GM23338 (cell line): ENCODE measurements around the gene PCYT2. TPM values are rescaled to one million over a fixed set of nuclear protein-coding genes. Genes with fewer than 3 reads are reported as not detected.

Experiments
- ATAC-seq: fragments of 200-7000 bp; cut with Tn5 transposase; 3 replicates; pipeline ENCODE4 v1.9.1; 2020
- DNase-seq: peaks from one replicate; pipeline ENCODE4 v3.0.0-alpha.2; 2015; ENCODE audit warnings: low spot score
- H2AFZ ChIP-seq: fragments of 200-600 bp; sonication (generic); 2 replicates; pipeline ENCODE4 v1.8.0; 2016; ENCODE audit warnings: antibody characterized with exemption, mild to moderate bottlenecking, moderate library complexity
- H3F3A ChIP-seq: fragments of 200-600 bp; sonication (generic); replicated peaks from 2 replicates; pipeline ENCODE4 v1.8.0; 2017; ENCODE audit warnings: antibody characterized with exemption, mixed run types, low read depth
- H3K27ac ChIP-seq: fragments of 200-600 bp; sonication (generic); 2 replicates; pipeline ENCODE4 v1.6.1; 2016; ENCODE audit warnings: low read depth
- H3K27me3 ChIP-seq: fragments of 200-600 bp; sonication (generic); 2 replicates; pipeline ENCODE4 v1.8.0; 2016; ENCODE audit warnings: mild to moderate bottlenecking, mixed run types, moderate library complexity; ENCODE audit not compliant: insufficient read depth
- H3K36me3 ChIP-seq: fragments of 200-600 bp; sonication (generic); 2 replicates; pipeline ENCODE4 v1.8.0; 2016; ENCODE audit warnings: mild to moderate bottlenecking; ENCODE audit not compliant: insufficient read depth
- H3K4me1 ChIP-seq: fragments of 200-600 bp; sonication (generic); 2 replicates; pipeline ENCODE4 v1.8.0; 2016; ENCODE audit warnings: mild to moderate bottlenecking, moderate library complexity; ENCODE audit not compliant: insufficient read depth
- H3K4me2 ChIP-seq: fragments of 200-600 bp; sonication (generic); 2 replicates; pipeline ENCODE4 v1.7.1; 2017; ENCODE audit warnings: mixed run types
- H3K4me3 ChIP-seq: fragments of 200-600 bp; sonication (generic); 2 replicates; pipeline ENCODE4 v1.6.1; 2016; ENCODE audit warnings: mixed run types
- H3K79me2 ChIP-seq: fragments of 200-600 bp; sonication (generic); replicated peaks from 2 replicates; pipeline ENCODE4 v1.8.0; 2017; ENCODE audit warnings: mild to moderate bottlenecking; ENCODE audit not compliant: insufficient read depth
- H3K9me2 ChIP-seq: fragments of 200-600 bp; sonication (generic); 2 replicates; pipeline ENCODE4 v1.8.0; 2017; ENCODE audit not compliant: insufficient read depth
- H4K20me1 ChIP-seq: fragments of 200-600 bp; sonication (generic); replicated peaks from 2 replicates; pipeline ENCODE4 v1.8.0; 2017; ENCODE audit warnings: mild to moderate bottlenecking; ENCODE audit not compliant: insufficient read depth
- H3K27ac Mint-ChIP-seq: 2 replicates; pipeline ENCODE4 v1.8.0; 2020; ENCODE audit warnings: inconsistent platforms, mild to moderate bottlenecking, moderate library complexity, mixed read lengths
- H3K27me3 Mint-ChIP-seq: 3 replicates; pipeline ENCODE4 v1.8.0; 2022; ENCODE audit warnings: low read depth, mild to moderate bottlenecking, moderate library complexity, mixed read lengths, inconsistent platforms; ENCODE audit not compliant: insufficient read depth, poor library complexity
- H3K36me3 Mint-ChIP-seq: 3 replicates; pipeline ENCODE4 v1.8.0; 2021; ENCODE audit warnings: low read depth, mild to moderate bottlenecking, inconsistent platforms, moderate library complexity, mixed read lengths
- H3K4me1 Mint-ChIP-seq: 3 replicates; pipeline ENCODE4 v1.8.0; 2020; ENCODE audit warnings: mild to moderate bottlenecking, inconsistent platforms, mixed read lengths
- H3K4me3 Mint-ChIP-seq: 3 replicates; pipeline ENCODE4 v1.8.0; 2021; ENCODE audit warnings: moderate library complexity, mild to moderate bottlenecking, inconsistent platforms, mixed read lengths
- H3K9me3 Mint-ChIP-seq: 3 replicates; pipeline ENCODE4 v1.8.0; 2020; ENCODE audit warnings: moderate library complexity, mild to moderate bottlenecking, inconsistent platforms, mixed read lengths
- CREB1 ChIP-seq: fragments of 250-450 bp; sonication (Bioruptor Pico); IDR thresholded peaks from 2 replicates; pipeline ENCODE4 v1.5.0; 2020; ENCODE audit warnings: low read depth, mild to moderate bottlenecking, moderate library complexity
- EZH2 ChIP-seq: fragments of 200-600 bp; sonication (generic); IDR thresholded peaks from one replicate; pipeline ENCODE4 v1.8.0; 2017; ENCODE audit warnings: antibody characterized with exemption, mild to moderate bottlenecking, low read depth; ENCODE audit not compliant: unreplicated experiment
- EZH2phosphoT487 ChIP-seq: fragments of 200-600 bp; sonication (generic); IDR thresholded peaks from one replicate; pipeline ENCODE4 v1.8.1; 2018; ENCODE audit warnings: antibody characterized with exemption; ENCODE audit not compliant: unreplicated experiment
- JUNB ChIP-seq: IDR thresholded peaks from one replicate; pipeline ENCODE4 v1.6.1; 2016; ENCODE audit warnings: antibody characterized with exemption; ENCODE audit not compliant: unreplicated experiment
- NANOG ChIP-seq: IDR thresholded peaks from 2 replicates; pipeline ENCODE4 v1.6.1; 2016; ENCODE audit warnings: antibody characterized with exemption, borderline replicate concordance
- POLR2AphosphoS5 ChIP-seq: IDR thresholded peaks from 2 replicates; pipeline ENCODE4 v1.6.1; 2016; ENCODE audit warnings: antibody characterized with exemption, low read depth
- STAT1 ChIP-seq: IDR thresholded peaks from one replicate; pipeline ENCODE4 v1.6.1; 2016; ENCODE audit warnings: antibody characterized with exemption; ENCODE audit not compliant: unreplicated experiment
- ZNF114 ChIP-seq: fragments of 250-450 bp; sonication (Bioruptor Pico); IDR thresholded peaks from 2 replicates; pipeline ENCODE4 v1.5.0; 2020; ENCODE audit warnings: mild to moderate bottlenecking, moderate library complexity
- ZNF331 ChIP-seq: fragments of 250-450 bp; sonication (Bioruptor Pico); IDR thresholded peaks from 2 replicates; pipeline ENCODE4 v1.5.0; 2020; ENCODE audit warnings: low read depth, mild to moderate bottlenecking, moderate library complexity
- polyA plus RNA-seq: library from polyadenylated mRNA; unstranded; fragments of >200 nt; fragmentation: Nextera tagmentation; extraction: Ambion mirVana; gene quantifications from 2 replicates; pipeline ENCODE4 v1.2.1, GENCODE V29; 2016
- total RNA-seq: library from RNA; depleted of rRNA; stranded (reverse); fragments of >200 nt; shearing (Covaris generic); gene quantifications from 2 replicates; pipeline ENCODE4 v1.2.3, GENCODE V29; 2014
- TF ChIP-seq, protein P1 (sequence below): IDR thresholded peaks from 2 replicates; pipeline ENCODE4 v1.6.1; 2016; ENCODE audit warnings: antibody characterized with exemption
- TF ChIP-seq, protein P2 (sequence below): IDR thresholded peaks from one replicate; pipeline ENCODE4 v1.6.1; 2018; ENCODE audit warnings: antibody characterized with exemption; ENCODE audit not compliant: unreplicated experiment
- TF ChIP-seq, protein P3 (sequence below): fragments of 250-450 bp; sonication (Bioruptor Pico); IDR thresholded peaks from 2 replicates; pipeline ENCODE4 v1.5.0; 2020; ENCODE audit warnings: mild to moderate bottlenecking, moderate library complexity
- TF ChIP-seq, protein P4 (sequence below), 2 experiments: fragments of 200-600 bp in 1 of 2; sonication (generic) in 1 of 2; conservative IDR thresholded peaks; 2 replicates each; pipeline versions ENCODE4 v1.5.1 to v1.6.1; 2016 to 2017; ENCODE audit warnings: antibody characterized with exemption in 2 of 2, low read depth in 2 of 2, mild to moderate bottlenecking in 2 of 2, moderate library complexity in 1 of 2

The PCYT2 gene
- total and polyA plus RNA-seq, 2 experiments from 2014 or later: 51.6 to 82.9 TPM

DNA sequence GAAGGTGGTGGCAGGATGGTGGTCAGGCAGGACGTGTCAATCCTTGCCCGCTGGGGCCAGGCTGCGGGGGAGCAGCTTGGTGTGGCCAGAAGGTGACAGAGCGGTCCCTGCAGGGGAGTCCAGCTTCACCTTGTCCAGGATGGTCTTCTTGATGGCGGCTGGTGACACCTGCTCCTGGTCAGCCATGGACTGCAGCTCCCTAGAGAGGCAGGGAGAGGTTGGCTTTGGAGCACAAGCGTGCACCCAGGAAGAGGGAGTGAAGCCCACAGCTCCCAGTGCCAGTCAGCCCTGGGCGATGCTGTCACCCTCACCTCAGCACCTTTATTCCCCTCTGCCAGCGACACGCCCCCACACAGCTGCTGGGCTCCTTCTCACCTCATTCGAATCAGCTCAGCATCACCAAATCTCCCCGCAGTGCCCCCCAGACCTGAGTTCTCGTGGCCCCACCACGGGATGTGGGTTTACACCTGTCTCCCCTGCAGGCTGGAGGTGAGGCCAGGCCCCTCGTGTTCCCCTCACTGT, 22.0 kb upstream of the PCYT2 start:
- Histone ChIP-seq H3K27me3 (peaks cover 14% of the 10 kb centered on the region; the same call in 1 of the 2 replicates), H3K4me3 (no peak overlapping the region), H3K9me2 (no peaks in the 10 kb centered on the region), H3K36me3 (no peaks in the 10 kb centered on the region), H2AFZ (no peak overlapping the region), H3K4me1 (no peaks in the 10 kb centered on the region; the same call in 1 of the 2 replicates), H3K27ac (no peak overlapping the region), H3F3A (peaks cover 10% of the 10 kb centered on the region), H3K4me2 (no peak overlapping the region), H4K20me1 (no peaks in the 10 kb centered on the region; the same call in 1 of the 2 replicates), H3K79me2 (peaks cover 12% of the 10 kb centered on the region; the same call in 1 of the 2 replicates)
- DNase-seq (no peak), ATAC-seq (no peak)
- Mint-ChIP-seq H3K36me3 (peaks cover 38% of the 10 kb centered on the region), H3K4me3 (no peak overlapping the region; the same call in 2 of the 3 replicates), H3K4me1 (peaks cover 16% of the 10 kb centered on the region), H3K9me3 (no peaks in the 10 kb centered on the region), H3K27ac (no peak overlapping the region), H3K27me3 (peaks cover 28% of the 10 kb centered on the region)
- TF ChIP-seq, protein P1, sequence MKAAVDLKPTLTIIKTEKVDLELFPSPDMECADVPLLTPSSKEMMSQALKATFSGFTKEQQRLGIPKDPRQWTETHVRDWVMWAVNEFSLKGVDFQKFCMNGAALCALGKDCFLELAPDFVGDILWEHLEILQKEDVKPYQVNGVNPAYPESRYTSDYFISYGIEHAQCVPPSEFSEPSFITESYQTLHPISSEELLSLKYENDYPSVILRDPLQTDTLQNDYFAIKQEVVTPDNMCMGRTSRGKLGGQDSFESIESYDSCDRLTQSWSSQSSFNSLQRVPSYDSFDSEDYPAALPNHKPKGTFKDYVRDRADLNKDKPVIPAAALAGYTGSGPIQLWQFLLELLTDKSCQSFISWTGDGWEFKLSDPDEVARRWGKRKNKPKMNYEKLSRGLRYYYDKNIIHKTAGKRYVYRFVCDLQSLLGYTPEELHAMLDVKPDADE: no peak
- TF ChIP-seq ZNF331 (CRISPR knock-in tag) (no peak), POLR2AphosphoS5 (no peak; the same call in 1 of the 2 replicates), CREB1 (no peak), NANOG (no peak), JUNB (no peak), EZH2phosphoT487 (no peak), STAT1 (no peak), ZNF114 (no peak), EZH2 (no peak)
- TF ChIP-seq, protein P2, sequence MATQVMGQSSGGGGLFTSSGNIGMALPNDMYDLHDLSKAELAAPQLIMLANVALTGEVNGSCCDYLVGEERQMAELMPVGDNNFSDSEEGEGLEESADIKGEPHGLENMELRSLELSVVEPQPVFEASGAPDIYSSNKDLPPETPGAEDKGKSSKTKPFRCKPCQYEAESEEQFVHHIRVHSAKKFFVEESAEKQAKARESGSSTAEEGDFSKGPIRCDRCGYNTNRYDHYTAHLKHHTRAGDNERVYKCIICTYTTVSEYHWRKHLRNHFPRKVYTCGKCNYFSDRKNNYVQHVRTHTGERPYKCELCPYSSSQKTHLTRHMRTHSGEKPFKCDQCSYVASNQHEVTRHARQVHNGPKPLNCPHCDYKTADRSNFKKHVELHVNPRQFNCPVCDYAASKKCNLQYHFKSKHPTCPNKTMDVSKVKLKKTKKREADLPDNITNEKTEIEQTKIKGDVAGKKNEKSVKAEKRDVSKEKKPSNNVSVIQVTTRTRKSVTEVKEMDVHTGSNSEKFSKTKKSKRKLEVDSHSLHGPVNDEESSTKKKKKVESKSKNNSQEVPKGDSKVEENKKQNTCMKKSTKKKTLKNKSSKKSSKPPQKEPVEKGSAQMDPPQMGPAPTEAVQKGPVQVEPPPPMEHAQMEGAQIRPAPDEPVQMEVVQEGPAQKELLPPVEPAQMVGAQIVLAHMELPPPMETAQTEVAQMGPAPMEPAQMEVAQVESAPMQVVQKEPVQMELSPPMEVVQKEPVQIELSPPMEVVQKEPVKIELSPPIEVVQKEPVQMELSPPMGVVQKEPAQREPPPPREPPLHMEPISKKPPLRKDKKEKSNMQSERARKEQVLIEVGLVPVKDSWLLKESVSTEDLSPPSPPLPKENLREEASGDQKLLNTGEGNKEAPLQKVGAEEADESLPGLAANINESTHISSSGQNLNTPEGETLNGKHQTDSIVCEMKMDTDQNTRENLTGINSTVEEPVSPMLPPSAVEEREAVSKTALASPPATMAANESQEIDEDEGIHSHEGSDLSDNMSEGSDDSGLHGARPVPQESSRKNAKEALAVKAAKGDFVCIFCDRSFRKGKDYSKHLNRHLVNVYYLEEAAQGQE: no peak
- TF ChIP-seq, protein P3, sequence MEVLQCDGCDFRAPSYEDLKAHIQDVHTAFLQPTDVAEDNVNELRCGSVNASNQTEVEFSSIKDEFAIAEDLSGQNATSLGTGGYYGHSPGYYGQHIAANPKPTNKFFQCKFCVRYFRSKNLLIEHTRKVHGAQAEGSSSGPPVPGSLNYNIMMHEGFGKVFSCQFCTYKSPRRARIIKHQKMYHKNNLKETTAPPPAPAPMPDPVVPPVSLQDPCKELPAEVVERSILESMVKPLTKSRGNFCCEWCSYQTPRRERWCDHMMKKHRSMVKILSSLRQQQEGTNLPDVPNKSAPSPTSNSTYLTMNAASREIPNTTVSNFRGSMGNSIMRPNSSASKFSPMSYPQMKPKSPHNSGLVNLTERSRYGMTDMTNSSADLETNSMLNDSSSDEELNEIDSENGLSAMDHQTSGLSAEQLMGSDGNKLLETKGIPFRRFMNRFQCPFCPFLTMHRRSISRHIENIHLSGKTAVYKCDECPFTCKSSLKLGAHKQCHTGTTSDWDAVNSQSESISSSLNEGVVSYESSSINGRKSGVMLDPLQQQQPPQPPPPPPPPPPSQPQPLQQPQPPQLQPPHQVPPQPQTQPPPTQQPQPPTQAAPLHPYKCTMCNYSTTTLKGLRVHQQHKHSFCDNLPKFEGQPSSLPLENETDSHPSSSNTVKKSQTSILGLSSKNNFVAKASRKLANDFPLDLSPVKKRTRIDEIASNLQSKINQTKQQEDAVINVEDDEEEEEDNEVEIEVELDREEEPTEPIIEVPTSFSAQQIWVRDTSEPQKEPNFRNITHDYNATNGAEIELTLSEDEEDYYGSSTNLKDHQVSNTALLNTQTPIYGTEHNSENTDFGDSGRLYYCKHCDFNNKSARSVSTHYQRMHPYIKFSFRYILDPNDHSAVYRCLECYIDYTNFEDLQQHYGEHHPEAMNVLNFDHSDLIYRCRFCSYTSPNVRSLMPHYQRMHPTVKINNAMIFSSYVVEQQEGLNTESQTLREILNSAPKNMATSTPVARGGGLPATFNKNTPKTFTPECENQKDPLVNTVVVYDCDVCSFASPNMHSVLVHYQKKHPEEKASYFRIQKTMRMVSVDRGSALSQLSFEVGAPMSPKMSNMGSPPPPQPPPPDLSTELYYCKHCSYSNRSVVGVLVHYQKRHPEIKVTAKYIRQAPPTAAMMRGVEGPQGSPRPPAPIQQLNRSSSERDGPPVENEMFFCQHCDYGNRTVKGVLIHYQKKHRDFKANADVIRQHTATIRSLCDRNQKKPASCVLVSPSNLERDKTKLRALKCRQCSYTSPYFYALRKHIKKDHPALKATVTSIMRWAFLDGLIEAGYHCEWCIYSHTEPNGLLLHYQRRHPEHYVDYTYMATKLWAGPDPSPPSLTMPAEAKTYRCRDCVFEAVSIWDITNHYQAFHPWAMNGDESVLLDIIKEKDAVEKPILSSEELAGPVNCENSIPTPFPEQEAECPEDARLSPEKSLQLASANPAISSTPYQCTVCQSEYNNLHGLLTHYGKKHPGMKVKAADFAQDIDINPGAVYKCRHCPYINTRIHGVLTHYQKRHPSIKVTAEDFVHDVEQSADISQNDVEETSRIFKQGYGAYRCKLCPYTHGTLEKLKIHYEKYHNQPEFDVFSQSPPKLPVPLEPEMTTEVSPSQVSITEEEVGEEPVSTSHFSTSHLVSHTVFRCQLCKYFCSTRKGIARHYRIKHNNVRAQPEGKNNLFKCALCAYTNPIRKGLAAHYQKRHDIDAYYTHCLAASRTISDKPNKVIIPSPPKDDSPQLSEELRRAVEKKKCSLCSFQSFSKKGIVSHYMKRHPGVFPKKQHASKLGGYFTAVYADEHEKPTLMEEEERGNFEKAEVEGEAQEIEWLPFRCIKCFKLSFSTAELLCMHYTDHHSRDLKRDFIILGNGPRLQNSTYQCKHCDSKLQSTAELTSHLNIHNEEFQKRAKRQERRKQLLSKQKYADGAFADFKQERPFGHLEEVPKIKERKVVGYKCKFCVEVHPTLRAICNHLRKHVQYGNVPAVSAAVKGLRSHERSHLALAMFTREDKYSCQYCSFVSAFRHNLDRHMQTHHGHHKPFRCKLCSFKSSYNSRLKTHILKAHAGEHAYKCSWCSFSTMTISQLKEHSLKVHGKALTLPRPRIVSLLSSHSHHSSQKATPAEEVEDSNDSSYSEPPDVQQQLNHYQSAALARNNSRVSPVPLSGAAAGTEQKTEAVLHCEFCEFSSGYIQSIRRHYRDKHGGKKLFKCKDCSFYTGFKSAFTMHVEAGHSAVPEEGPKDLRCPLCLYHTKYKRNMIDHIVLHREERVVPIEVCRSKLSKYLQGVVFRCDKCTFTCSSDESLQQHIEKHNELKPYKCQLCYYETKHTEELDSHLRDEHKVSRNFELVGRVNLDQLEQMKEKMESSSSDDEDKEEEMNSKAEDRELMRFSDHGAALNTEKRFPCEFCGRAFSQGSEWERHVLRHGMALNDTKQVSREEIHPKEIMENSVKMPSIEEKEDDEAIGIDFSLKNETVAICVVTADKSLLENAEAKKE (CRISPR knock-in tag): no peak
- TF ChIP-seq, protein P4, sequence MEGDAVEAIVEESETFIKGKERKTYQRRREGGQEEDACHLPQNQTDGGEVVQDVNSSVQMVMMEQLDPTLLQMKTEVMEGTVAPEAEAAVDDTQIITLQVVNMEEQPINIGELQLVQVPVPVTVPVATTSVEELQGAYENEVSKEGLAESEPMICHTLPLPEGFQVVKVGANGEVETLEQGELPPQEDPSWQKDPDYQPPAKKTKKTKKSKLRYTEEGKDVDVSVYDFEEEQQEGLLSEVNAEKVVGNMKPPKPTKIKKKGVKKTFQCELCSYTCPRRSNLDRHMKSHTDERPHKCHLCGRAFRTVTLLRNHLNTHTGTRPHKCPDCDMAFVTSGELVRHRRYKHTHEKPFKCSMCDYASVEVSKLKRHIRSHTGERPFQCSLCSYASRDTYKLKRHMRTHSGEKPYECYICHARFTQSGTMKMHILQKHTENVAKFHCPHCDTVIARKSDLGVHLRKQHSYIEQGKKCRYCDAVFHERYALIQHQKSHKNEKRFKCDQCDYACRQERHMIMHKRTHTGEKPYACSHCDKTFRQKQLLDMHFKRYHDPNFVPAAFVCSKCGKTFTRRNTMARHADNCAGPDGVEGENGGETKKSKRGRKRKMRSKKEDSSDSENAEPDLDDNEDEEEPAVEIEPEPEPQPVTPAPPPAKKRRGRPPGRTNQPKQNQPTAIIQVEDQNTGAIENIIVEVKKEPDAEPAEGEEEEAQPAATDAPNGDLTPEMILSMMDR (conservative IDR thresholded peaks at IDR 0.05; ENCODE audit: low read depth in 2 of 2): no peak
